EH (cell line): ENCODE measurements around the gene SGF29.
"Not testable (repeated sequence)": the region's sequence is repeated elsewhere in the genome, so short reads cannot be mapped to it uniquely, and the experiment has no call there.

ENCODE experiments used
- DNase-seq: peaks from one replicate; pipeline ENCODE4 v3.0.0-alpha.2; 2015; ENCODE audit warnings: low read depth

Gene SGF29

DNA sequence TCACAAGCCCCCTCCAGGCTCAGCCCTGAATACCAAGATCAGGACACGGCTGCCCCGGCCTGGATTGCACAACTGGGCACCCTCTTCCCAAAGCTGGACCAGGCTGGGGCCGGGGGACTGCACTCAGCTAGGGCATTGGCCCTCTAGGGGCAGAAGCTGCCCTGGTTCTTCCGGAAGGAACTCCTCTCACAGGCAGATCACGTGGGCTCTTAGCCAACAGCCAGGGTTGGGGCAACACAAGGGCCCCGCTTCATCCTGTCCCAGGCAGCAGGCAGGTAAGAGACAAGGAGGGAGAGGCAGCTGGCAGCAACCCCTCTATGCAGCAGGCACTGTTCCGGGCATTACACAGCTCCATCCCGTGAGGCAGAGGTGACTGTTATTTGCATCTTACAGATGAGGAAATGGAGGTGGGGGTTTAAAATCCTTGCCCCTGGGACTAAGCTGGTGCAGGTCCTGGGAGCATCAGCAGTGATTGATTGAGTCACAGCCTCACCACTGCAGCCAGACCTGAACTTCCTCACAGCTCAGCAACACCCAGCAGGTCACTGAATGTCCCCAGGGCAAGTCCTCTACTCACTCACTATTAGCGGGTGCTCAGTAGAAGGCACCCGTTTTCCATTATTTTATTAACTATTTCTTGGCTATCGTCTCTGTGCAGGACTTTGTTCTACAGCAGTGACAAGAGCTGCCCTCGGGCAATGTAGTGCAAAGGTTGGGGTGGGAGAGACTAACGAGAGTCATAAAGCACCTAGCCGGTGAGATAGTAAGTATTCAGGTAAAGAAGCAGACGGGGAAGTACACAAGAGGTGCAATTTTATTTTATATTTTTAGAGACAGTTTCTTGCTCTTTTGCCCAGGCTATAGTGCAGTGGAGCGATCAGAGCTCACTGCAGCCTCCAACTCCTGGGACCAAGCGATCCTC, 58.9 kb downstream of the SGF29 start:
- DNase-seq: not testable (repeated sequence)

DNA sequence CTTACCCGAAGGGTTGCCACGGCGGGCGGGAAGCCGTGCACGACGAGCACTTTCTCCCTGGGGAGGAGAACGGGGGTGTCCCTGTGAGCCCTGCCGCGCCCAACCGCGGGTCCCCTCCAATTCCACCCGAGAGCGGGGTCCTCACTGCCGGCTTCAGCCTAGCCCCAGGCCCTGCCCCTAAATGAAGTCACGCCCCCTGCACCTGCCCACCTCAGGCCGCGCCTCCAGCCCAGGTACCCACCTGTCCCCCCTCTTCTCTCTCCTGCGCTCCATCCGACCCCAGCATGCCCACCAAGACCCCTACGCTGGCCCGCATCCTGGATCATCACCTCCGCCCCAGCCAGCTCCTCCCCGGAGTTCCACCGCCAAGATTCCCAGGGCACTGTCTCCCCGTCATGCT, 60.2 kb downstream of the SGF29 start:
- not testable (repeated sequence) for DNase-seq

GRCh38 chr16:28614561-28614960, 60.8 kb downstream of the SGF29 start:
- not testable (repeated sequence) for DNase-seq

- peak; percentile 58 for DNase-seq
Measured at GRCh38 chr16:28615486-28616223, 61.9 kb downstream of the SGF29 start.

GRCh38 chr16:28616224-28616577, 62.5 kb downstream of the SGF29 start:
- not testable (repeated sequence) for DNase-seq

- no peak for DNase-seq
Measured at GRCh38 chr16:28616636-28617035, 62.9 kb downstream of the SGF29 start.

DNA sequence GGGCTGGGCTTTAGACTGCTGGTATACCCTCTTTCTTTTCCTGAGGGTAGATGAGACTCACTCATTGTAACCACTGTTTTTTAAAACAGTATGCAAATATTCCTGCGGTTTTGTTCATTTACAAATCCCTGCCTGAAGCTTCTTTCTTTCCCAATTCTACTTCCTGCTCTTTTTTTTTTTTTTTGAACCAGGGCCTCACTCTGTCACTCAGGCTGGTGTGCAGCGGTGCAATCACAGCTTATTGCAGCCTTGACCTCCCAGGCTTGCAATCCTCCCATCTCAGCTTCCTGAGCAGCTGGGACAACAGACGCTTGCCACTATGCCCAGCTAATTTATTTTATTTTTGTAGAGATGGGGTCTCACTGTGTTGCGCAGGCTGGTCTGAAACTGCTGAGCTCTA, 64.2 kb downstream of the SGF29 start:
- DNase-seq: peak; percentile 11

DNA sequence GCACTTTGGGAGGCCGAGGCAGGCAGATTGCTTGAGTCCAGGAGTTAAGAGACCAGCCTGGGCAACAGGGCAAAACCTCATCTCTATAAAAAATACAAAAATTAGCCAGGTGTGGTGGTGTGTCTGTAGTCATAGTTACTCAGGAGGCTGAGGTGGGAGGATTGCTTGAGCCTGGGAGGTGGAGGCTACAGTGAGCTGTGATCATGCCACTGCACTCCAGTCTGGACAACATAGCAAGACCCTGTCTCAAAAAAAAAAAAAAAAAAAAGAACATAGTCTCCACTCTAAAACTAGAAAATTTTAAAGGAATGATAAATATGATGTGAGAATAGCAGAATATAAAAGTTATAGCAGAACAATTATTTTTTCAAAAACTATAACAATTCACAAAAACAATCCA, 66.6 kb downstream of the SGF29 start:
- DNase-seq: not testable (repeated sequence)

DNA sequence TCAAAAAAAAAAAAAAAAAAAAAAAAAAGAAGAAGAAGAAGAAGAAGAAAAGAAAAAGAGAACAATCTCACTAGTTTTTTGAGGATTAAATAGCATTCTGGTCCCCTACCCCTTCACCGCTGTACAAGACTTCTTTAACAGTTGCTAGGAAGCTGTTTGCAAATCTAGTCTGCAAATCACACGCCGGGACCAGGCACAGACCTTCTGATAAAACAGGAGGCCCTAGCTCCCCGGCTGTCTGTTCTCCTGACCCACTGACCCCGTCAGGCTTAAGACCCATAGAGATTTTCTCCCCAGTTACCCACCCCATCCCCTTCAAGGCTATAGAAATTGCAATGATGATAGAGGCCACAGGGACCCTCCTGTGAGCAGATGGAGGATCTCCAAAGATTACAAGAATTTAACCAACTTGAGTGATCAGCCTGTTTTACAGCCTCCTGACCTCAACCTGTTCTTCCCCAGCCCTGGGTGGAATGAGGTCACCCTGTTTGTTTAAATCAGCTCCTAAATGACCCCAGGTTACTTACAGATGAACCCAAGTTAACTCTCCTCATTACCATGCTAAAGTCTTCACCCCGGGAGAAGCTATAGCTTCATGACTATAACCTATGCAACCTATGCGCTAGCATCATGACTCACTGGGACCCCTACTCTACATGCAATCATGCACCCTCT, 67.9 kb downstream of the SGF29 start:
- no peak for DNase-seq

DNA sequence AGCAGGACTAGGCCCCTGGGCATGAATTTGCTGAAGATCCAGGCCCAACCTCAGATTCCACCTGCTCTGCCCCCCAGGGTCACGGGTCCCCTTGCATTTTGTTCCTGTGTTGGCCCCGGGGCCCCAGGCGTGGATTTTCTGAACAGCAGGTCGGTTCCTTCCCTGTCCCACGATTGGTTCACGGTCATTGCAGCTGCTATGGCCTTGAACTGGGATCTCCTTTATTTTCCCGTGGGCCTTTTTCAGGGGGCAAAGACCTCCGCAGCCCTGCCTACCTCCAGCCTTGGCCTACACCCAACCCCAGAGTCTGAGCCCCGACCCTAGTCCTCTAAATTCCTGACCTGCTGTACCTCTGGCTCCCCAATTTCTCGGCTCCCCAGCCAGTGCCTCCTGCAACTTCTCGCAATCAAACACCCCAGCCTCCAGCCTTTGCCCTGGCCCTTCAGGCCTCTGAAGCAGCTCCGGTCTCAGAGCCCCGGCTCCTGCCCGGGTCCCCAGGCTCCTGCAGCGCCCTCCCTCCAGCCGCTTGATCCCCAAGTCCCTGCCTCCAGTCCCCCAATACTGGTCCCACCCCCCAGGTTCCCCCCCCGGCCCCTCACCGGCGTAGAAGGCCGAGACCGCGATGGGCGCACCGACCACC, 68.9 kb downstream of the SGF29 start:
- DNase-seq: not testable (repeated sequence)

DNA sequence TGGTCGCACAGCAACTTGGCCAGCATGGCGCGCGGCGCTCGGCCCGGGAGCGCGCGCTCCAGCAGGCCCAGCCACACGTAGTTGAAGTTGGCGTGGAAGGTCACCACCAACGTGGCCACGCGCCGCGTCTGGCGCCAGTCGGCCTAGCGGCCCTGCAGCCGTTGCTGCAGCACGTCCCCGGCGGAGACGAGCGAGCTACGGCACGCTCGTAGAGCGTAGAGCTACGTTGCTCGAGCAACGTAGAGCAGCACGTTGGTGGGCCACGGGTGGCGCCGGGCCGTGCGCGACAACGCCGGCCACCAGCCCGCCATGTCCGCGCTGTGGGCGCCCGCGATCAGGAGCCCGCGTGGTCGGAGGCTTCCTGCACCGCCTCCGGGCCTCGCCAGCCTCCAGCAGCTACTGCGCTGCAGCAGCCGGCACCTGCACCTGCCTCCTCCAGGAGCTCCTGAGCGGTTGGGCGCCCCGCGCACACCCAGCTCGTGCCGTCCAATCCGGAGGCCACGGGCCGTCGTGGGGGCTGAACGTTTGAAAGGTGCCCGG, 69.5 kb downstream of the SGF29 start:
- DNase-seq: no peak

DNA sequence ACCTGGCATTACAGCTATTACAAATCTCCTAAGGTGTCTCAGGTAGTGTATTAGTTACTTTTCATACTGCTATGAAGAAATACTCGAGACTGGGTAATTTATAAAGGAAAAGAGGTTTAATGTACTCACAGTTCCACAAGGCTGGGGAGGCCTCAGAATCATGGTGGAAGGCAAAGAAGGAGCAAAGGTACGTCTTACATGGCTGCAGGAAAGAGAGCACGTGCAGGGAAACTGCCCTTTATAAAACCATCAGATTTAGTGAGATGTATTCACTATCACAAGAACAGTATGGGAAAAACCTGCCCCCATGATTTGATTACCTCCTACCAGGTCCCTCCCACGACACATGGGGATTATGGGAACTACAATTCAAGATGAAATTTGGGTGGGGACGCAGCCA, 77.2 kb downstream of the SGF29 start:
- not testable (repeated sequence) for DNase-seq

DNA sequence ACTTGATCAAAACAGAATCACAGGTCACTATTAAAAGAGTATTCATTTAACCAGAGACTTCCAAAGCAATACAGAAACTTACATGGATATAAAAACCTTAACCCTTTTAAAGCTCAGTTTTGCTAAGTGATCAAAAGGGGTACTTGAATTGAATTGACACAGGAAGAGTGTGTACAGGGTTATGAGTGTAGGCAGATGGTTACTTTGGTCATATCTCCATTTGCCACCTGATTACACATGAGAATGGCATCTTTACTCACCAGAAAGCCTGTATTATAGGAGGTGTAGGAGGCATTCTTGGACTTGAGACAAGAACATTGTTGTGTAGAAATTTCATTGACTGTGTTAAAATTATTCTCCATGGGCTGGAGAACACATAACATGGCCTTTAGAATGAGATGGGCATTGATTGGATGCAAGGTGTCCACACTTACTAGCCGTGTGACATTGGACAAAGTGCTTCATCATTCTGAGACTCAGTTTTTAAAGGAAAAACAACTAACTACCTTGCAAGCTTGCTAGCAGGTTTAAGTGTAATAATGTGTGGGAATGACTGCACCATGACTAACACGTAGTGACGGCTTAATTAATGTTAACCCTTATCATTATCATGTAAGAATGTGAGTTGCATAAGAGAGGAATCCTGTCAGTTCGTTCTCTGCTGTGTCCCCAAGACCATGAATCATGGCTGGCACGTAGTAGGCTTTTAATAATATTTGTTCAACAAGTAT, 82.5 kb downstream of the SGF29 start:
- DNase-seq: peak; percentile 72

GRCh38 chr16:28637765-28638164, 84.0 kb downstream of the SGF29 start, which contains the start of gene NPIPB8:
Gene NPIPB8 (plus strand): TSS chr16:28638065. CDS start chr16:28638361, 296 bp downstream.
- DNase-seq: not testable (repeated sequence)

GRCh38 chr16:28638359-28638758, 84.6 kb downstream of the SGF29 start:
- not testable (repeated sequence) for DNase-seq

- not testable (repeated sequence) for DNase-seq
Measured at GRCh38 chr16:28639959-28640358, 86.2 kb downstream of the SGF29 start.
